Glomerular visceral epithelial cell (primary cell): ENCODE results near the gene ANTXR1.
"Not testable (repeated sequence)": the region's sequence is repeated elsewhere in the genome, so short reads cannot be mapped to it uniquely, and the experiment has no call there.

Experiments
- DNase-seq: peaks from one replicate; pipeline ENCODE4 v3.0.0-alpha.2; 2016; ENCODE audit errors: extremely low spot score

ANTXR1 gene

GRCh38 chr2:69208023-69208595 is 195.1 kb downstream of the ANTXR1 start:
- no peak for DNase-seq

GRCh38 chr2:69209482-69209881 is 196.5 kb downstream of the ANTXR1 start:
- DNase-seq: no peak

GRCh38 chr2:69210385-69210784 is 197.4 kb downstream of the ANTXR1 start:
- DNase-seq: no peak

- no peak for DNase-seq
Observed at GRCh38 chr2:69211048-69211447, 198.1 kb downstream of the ANTXR1 start.

GRCh38 chr2:69211686-69212085 is 198.7 kb downstream of the ANTXR1 start:
- no peak for DNase-seq

- no peak for DNase-seq
Observed at GRCh38 chr2:69212238-69213028, 199.5 kb downstream of the ANTXR1 start.

GRCh38 chr2:69213201-69213600 is 200.2 kb downstream of the ANTXR1 start:
- DNase-seq: no peak

- no peak for DNase-seq
Observed at GRCh38 chr2:69213782-69214181, 200.8 kb downstream of the ANTXR1 start.

GRCh38 chr2:69214898-69215297 is 201.9 kb downstream of the ANTXR1 start:
- peak; percentile 57 for DNase-seq

- DNase-seq: no peak
Observed at GRCh38 chr2:69216535-69217332, 203.8 kb downstream of the ANTXR1 start.

GRCh38 chr2:69217333-69218080 is 204.5 kb downstream of the ANTXR1 start:
- DNase-seq: no peak

GRCh38 chr2:69221512-69221911 is 208.5 kb downstream of the ANTXR1 start:
- DNase-seq: no peak

- peak; percentile 24 for DNase-seq
Observed at GRCh38 chr2:69221960-69222751, 209.2 kb downstream of the ANTXR1 start.

GRCh38 chr2:69222953-69223658 is 210.1 kb downstream of the ANTXR1 start:
- DNase-seq: no peak

- DNase-seq: no peak
Observed at GRCh38 chr2:69223759-69224511, 211.0 kb downstream of the ANTXR1 start.

- no peak for DNase-seq
Observed at GRCh38 chr2:69224512-69224837, 211.5 kb downstream of the ANTXR1 start.

- DNase-seq: peak; percentile 4
Observed at GRCh38 chr2:69225933-69226332, 213.0 kb downstream of the ANTXR1 start.

- no peak for DNase-seq
Observed at GRCh38 chr2:69226903-69227302, 213.9 kb downstream of the ANTXR1 start.

- DNase-seq: no peak
Observed at GRCh38 chr2:69227716-69228115, 214.7 kb downstream of the ANTXR1 start.

GRCh38 chr2:69230946-69231345 is 218.0 kb downstream of the ANTXR1 start:
- not testable (repeated sequence) for DNase-seq
